ENCODE measurements around the gene AGAP3.

GRCh38 chr7:151064993-151065392 is 21.3 kb upstream of the AGAP3 start:
- no peak for TF ChIP-seq TAF1 (IDR thresholded peaks at IDR 0.05; ENCODE audit: borderline replicate concordance, low read depth, low read length)
- no peak for TF ChIP-seq POLR2A (IDR thresholded peaks at IDR 0.05; ENCODE audit: low read depth, low read length)
- no peak for TF ChIP-seq POLR2AphosphoS5 (IDR thresholded peaks at IDR 0.05; ENCODE audit: low read depth, low read length)

Measured in GM12892 (cell line).